DMS53 treated with DMSO at 0.1 percent for 48 hours (cell line): ENCODE measurements around the gene SLC35B3.
A peak's percentile ranks its signal among the peaks of the same experiment; 100 is the strongest.
"Not testable (repeated sequence)": the region's sequence is repeated elsewhere in the genome, so short reads cannot be mapped to it uniquely, and the experiment has no call there.

ENCODE experiments used
- DNase-seq: peaks from one replicate; lab custom pipeline; 2025; ENCODE audit not compliant: unreplicated experiment; lab: John Stamatoyannopoulos, UW

Gene SLC35B3

GRCh38 chr6:8435093-8435844, at the start of gene SLC35B3:
Gene SLC35B3 (minus strand): TSS chr6:8435545.
- peak; percentile 79 for DNase-seq

- DNase-seq = no peak
Measured at GRCh38 chr6:8483650-8484049, 48.3 kb upstream of the SLC35B3 start.

GRCh38 chr6:8481727-8482126, 46.4 kb upstream of the SLC35B3 start:
- DNase-seq = no peak

- DNase-seq = no peak
Measured at GRCh38 chr6:8478418-8478817, 43.1 kb upstream of the SLC35B3 start.

- no peak for DNase-seq
Measured at GRCh38 chr6:8476656-8477055, 41.3 kb upstream of the SLC35B3 start.

- DNase-seq = no peak
Measured at GRCh38 chr6:8468552-8469356, 33.4 kb upstream of the SLC35B3 start.

GRCh38 chr6:8462694-8463093, 27.3 kb upstream of the SLC35B3 start:
- DNase-seq = no peak

GRCh38 chr6:8462169-8462568, 26.8 kb upstream of the SLC35B3 start:
- DNase-seq = no peak

- no peak for DNase-seq
Measured at GRCh38 chr6:8446391-8446790, 11.0 kb upstream of the SLC35B3 start.

- not testable (repeated sequence) for DNase-seq
Measured at GRCh38 chr6:8445930-8446329, 10.6 kb upstream of the SLC35B3 start.

- DNase-seq = no peak
Measured at GRCh38 chr6:8442150-8442549, 6.8 kb upstream of the SLC35B3 start.

GRCh38 chr6:8441452-8441851, 6.1 kb upstream of the SLC35B3 start:
- DNase-seq = no peak

GRCh38 chr6:8439601-8440268, 4.4 kb upstream of the SLC35B3 start:
- no peak for DNase-seq

GRCh38 chr6:8437813-8438212, 2.5 kb upstream of the SLC35B3 start:
- no peak for DNase-seq

GRCh38 chr6:8436966-8437365, 1.6 kb upstream of the SLC35B3 start:
- no peak for DNase-seq

- peak; percentile 61 for DNase-seq
Measured at GRCh38 chr6:8435845-8436168, 462 bp upstream of the SLC35B3 start.

GRCh38 chr6:8434727-8435092, 635 bp downstream of the SLC35B3 start:
- peak; percentile 27 for DNase-seq

- no peak for DNase-seq
Measured at GRCh38 chr6:8432614-8433013, 2.7 kb downstream of the SLC35B3 start.

GRCh38 chr6:8429821-8430220, 5.5 kb downstream of the SLC35B3 start:
- DNase-seq = no peak

GRCh38 chr6:8426544-8426943, 8.8 kb downstream of the SLC35B3 start:
- DNase-seq = not testable (repeated sequence)

GRCh38 chr6:8420031-8420588, 15.2 kb downstream of the SLC35B3 start:
- DNase-seq = no peak

- no peak for DNase-seq
Measured at GRCh38 chr6:8415913-8416312, 19.4 kb downstream of the SLC35B3 start.
